GM21360 (cell line): Measurements from ENCODE around the gene RRM1.

Experiments
- ATAC-seq: cut with Tn5 transposase; IDR thresholded peaks from one replicate; pipeline ENCODE4 v1.9.1; 2021; ENCODE audit warnings: mild to moderate bottlenecking, moderate library complexity; ENCODE audit not compliant: unreplicated experiment

RRM1 gene

GRCh38 chr11:4185561-4185960, 91.0 kb downstream of the RRM1 start:
- no peak for ATAC-seq

GRCh38 chr11:4186464-4187054, 92.0 kb downstream of the RRM1 start:
- no peak for ATAC-seq

- ATAC-seq = peak; percentile 95
Measured at GRCh38 chr11:4187055-4187988, 92.7 kb downstream of the RRM1 start.
